ENCODE measurements around the gene SOBP.

SOBP gene

DNA sequence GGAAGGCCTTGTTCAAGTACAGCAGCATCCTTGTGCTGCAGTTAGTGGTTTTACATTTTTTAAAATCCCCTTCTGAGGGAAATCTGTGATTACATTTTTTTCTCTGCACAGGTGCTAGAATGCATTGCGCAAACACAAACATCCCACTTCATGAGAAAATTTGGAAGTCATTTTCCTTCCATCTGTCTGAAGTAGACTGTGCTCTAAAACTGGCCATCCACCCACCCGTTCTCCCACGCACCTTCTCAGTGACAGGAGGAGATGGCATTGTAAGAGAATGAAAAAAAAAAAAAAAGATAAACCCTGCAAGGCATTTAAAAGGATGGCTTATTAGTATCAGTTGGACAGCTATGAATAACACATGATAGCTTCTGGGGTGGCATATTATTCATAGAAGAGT, 65.0 kb downstream of the SOBP start:
- DNase-seq = no peak

DNA sequence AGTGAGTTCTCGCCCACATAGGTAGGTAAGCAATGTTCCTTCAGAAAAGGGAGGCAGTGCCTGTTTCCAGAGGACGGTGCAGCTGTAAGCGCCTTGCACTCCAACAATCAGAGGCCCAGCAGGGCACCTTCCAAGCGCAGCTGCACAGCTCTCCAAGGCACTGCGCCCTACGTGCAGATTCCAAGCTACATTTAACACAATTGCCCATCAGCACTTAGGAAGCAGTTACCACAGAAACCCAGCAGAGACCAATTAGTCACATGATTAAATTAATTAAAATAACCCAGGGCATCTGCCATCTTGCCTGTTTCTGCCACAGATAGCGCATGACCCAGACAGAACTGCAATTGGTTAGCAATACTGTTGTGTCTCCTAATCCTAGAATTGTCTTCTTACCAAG, 65.5 kb downstream of the SOBP start:
- no peak for DNase-seq

DNA sequence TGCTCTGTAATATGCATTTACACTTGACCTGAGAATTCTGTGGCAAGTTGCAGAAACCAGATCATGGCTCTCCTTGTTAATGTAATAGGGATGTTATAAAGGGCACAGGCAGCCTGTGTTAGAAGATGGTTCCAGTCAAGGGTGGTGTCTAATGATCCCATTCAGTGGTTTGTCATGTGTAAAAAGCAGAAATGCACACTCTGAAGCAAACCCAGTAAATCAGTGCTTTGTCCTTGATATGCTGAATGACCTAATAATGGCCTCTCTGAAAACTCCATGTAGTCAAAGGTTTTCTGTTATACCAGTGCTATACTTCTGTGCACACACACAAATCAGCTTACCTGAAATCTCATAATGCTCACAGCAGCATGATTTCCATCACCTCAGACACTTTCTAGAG, 66.2 kb downstream of the SOBP start:
- DNase-seq = no peak

- no peak for DNase-seq
Observed at GRCh38 chr6:107557698-107558097, 67.8 kb downstream of the SOBP start.

DNA sequence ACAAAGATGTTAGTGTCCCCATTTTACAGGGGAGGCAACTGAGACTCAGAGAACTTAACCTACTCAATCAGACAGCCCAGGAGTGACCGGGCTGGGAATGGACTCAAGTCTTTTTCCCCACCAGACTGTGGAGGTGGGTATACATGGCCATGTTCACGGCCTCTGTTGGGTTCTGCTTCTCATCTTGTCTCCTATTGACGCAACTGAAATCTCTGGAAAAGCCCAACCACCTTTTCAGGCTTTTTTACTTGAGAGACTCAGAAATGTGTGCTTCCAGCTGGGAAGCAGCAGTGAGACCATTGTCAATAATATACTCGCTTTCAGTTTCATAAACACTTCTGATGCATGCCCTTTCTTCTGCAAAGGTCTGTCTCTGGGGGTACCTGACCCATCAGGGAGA, 70.7 kb downstream of the SOBP start:
- DNase-seq = no peak

GRCh38 chr6:107561306-107561705, 71.4 kb downstream of the SOBP start:
- DNase-seq = no peak

GRCh38 chr6:107563694-107564588, 74.0 kb downstream of the SOBP start:
- DNase-seq = no peak

GRCh38 chr6:107564589-107564951, 74.7 kb downstream of the SOBP start:
- DNase-seq = no peak

- no peak for DNase-seq
Observed at GRCh38 chr6:107565165-107565723, 75.3 kb downstream of the SOBP start.

- no peak for DNase-seq
Observed at GRCh38 chr6:107567643-107568042, 77.7 kb downstream of the SOBP start.

GRCh38 chr6:107569473-107569872, 79.6 kb downstream of the SOBP start:
- DNase-seq = no peak

DNA sequence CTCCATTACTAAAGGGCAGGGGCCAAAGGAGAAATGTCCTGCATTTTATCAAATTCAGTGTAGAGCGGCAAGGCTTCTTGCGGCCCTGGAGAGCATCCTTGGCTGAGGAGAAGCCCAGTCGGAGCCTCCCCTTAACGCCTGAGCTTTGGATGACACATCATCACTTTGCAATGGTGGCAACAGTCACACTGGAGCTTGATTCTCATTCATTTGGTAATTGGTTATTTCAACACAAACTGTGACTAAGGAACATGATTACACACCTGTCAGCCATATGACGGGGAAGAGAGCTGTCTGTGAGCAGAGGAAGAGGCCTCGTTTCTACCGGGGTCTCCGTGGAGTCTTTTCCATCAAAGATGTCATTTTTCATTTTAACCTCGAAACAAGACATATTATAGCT, 81.4 kb downstream of the SOBP start:
- no peak for DNase-seq

- DNase-seq = no peak
Observed at GRCh38 chr6:107572886-107573285, 83.0 kb downstream of the SOBP start.

- DNase-seq = no peak
Observed at GRCh38 chr6:107574856-107575255, 84.9 kb downstream of the SOBP start.

DNA sequence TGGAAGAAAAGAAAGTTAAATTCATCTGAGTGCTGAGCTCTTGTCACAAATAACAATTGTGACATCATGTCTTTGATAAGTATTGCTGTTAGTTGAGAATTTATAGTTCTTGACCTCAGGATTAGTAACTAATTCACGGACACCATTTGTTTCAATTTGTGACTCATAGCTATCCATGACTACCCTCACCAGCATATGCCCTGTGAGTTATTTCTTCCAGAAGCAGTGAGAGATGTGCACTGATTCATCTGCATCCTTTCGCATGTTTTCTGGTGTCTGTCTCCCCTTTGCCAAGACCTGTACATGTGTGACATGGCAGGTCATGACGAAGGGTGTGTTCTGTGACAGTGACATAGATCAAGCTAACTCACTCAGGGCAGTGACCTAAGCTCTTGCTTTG, 86.9 kb downstream of the SOBP start:
- DNase-seq = no peak

- DNase-seq = no peak
Observed at GRCh38 chr6:107578642-107579341, 88.9 kb downstream of the SOBP start.

GRCh38 chr6:107579456-107580056, 89.6 kb downstream of the SOBP start:
- DNase-seq = no peak

- no peak for DNase-seq
Observed at GRCh38 chr6:107582086-107582485, 92.2 kb downstream of the SOBP start.

GRCh38 chr6:107584726-107585125, 94.8 kb downstream of the SOBP start:
- no peak for DNase-seq

- DNase-seq = no peak
Observed at GRCh38 chr6:107585815-107586435, 96.0 kb downstream of the SOBP start.

- no peak for DNase-seq
Observed at GRCh38 chr6:107587451-107587850, 97.5 kb downstream of the SOBP start.

DNA sequence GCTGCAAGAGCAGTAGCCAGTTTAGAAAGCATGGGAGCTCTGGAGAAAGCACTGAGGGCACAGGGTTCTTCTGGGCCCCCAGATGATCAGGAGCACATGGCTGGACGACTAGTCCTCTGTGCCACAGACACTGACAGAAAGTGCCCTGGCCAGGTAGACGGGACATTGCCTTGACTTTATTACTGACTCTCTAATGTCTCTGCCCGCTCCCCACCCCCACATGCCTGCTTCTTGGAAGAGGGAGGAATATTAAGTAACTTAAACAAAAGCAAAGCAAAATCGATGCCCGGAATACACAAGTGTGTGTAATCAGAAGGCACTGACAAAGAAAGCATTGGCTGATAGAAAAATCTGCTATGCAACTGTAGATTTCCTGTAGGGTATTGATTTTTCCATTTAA, 99.3 kb downstream of the SOBP start:
- DNase-seq = no peak

GRCh38 chr6:107589934-107590333, 100.0 kb downstream of the SOBP start:
- no peak for DNase-seq
